ENCODE measurements around the gene HPSE2.

DNA sequence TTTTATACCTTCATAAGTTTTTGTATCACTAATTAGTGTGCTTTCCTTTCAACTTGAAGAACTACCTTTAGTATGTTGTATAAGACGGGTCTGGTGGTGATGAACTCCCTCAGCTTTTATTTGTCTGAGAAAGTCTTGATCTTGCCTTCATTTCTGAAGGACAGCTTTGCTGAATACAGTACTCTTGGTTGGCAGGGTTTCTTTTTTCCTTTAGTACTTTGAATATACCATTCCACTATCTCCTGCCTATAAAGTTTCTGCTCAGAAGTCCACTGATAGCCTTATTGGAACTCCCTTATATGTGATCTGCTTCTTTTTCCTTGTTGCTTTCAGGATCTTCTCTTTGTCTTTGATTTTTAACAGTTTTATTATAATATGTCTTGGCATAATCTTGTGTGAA, 230.9 kb downstream of the HPSE2 start:
- TF ChIP-seq, protein P1, sequence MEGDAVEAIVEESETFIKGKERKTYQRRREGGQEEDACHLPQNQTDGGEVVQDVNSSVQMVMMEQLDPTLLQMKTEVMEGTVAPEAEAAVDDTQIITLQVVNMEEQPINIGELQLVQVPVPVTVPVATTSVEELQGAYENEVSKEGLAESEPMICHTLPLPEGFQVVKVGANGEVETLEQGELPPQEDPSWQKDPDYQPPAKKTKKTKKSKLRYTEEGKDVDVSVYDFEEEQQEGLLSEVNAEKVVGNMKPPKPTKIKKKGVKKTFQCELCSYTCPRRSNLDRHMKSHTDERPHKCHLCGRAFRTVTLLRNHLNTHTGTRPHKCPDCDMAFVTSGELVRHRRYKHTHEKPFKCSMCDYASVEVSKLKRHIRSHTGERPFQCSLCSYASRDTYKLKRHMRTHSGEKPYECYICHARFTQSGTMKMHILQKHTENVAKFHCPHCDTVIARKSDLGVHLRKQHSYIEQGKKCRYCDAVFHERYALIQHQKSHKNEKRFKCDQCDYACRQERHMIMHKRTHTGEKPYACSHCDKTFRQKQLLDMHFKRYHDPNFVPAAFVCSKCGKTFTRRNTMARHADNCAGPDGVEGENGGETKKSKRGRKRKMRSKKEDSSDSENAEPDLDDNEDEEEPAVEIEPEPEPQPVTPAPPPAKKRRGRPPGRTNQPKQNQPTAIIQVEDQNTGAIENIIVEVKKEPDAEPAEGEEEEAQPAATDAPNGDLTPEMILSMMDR (IDR thresholded peaks at IDR 0.05; ENCODE audit: control extremely low read depth in 1 of 3, insufficient read depth in 1 of 3, low read depth in 1 of 3, low read length in 3 of 3): no peak
- no peak for TF ChIP-seq EP300 (IDR thresholded peaks at IDR 0.05; ENCODE audit: borderline replicate concordance in 1 of 2, low read depth in 2 of 2, low read length in 2 of 2)
- TF ChIP-seq, protein P2, sequence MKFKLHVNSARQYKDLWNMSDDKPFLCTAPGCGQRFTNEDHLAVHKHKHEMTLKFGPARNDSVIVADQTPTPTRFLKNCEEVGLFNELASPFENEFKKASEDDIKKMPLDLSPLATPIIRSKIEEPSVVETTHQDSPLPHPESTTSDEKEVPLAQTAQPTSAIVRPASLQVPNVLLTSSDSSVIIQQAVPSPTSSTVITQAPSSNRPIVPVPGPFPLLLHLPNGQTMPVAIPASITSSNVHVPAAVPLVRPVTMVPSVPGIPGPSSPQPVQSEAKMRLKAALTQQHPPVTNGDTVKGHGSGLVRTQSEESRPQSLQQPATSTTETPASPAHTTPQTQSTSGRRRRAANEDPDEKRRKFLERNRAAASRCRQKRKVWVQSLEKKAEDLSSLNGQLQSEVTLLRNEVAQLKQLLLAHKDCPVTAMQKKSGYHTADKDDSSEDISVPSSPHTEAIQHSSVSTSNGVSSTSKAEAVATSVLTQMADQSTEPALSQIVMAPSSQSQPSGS (IDR thresholded peaks at IDR 0.05; ENCODE audit: low read length): no peak
- TF ChIP-seq YY1 (IDR thresholded peaks at IDR 0.05; ENCODE audit: low read depth, low read length): no peak
- TF ChIP-seq CBX5 (IDR thresholded peaks at IDR 0.05; ENCODE audit: low read depth, low read length): no peak
- no peak for TF ChIP-seq ZNF274 (IDR thresholded peaks at IDR 0.05; ENCODE audit: borderline replicate concordance, extremely low read depth, low read length)
- TF ChIP-seq, protein P3, sequence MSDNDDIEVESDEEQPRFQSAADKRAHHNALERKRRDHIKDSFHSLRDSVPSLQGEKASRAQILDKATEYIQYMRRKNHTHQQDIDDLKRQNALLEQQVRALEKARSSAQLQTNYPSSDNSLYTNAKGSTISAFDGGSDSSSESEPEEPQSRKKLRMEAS (IDR thresholded peaks at IDR 0.05): no peak

All from H1 (cell line).